Mucosa of rectum (tissue), 2 donors: ENCODE results near the gene CDH22.

ENCODE experiments used
- H3K27ac ChIP-seq, 2 donors: one replicate each; pipeline ENCODE4 v1.7.0; 2013; ENCODE audit warnings: inconsistent platforms in 2 of 2, low read depth in 2 of 2, low read length in 2 of 2
- H3K27me3 ChIP-seq, 2 donors: one replicate each; pipeline ENCODE4 v1.7.0; 2013; ENCODE audit warnings: low read length in 2 of 2; ENCODE audit not compliant: control insufficient read depth in 2 of 2, insufficient read depth in 2 of 2
- H3K36me3 ChIP-seq, 2 donors: one replicate each; pipeline ENCODE4 v1.7.0; 2013; ENCODE audit warnings: low read length in 2 of 2; ENCODE audit not compliant: control insufficient read depth in 2 of 2, insufficient read depth in 2 of 2
- H3K4me1 ChIP-seq, 2 donors: one replicate each; pipeline ENCODE4 v1.7.0; 2013; ENCODE audit warnings: low read length in 2 of 2, mild to moderate bottlenecking in 1 of 2; ENCODE audit not compliant: control insufficient read depth in 2 of 2, insufficient read depth in 2 of 2
- H3K4me3 ChIP-seq, 2 donors: one replicate each; pipeline ENCODE4 v1.7.0; 2013; ENCODE audit warnings: low read length in 2 of 2
- H3K9ac ChIP-seq, 2 donors: one replicate each; pipeline ENCODE4 v1.7.0; 2013; ENCODE audit warnings: low read length in 2 of 2, low read depth in 1 of 2, mild to moderate bottlenecking in 1 of 2
- H3K9me3 ChIP-seq, 2 donors: one replicate each; pipeline ENCODE4 v1.7.0; 2013; ENCODE audit warnings: low read length in 2 of 2; ENCODE audit not compliant: control insufficient read depth in 2 of 2
- donor health status: healthy.
- donor health status: Normal muscosa, but diverticular disease.

CDH22 gene

GRCh38 chr20:46154796-46155195, 153.5 kb downstream of the CDH22 start:
- no peaks in the 10 kb centered on the region for H3K36me3 ChIP-seq
- H3K27me3 ChIP-seq = peaks cover 3 to 9% of the 10 kb centered on the region in 2 donors
- H3K4me3 ChIP-seq = no peak overlapping the region
- no peaks in the 10 kb centered on the region for H3K4me1 ChIP-seq
- no peaks in the 10 kb centered on the region for H3K9me3 ChIP-seq
- H3K9ac ChIP-seq = no peak overlapping the region
- no peak overlapping the region for H3K27ac ChIP-seq

GRCh38 chr20:46154305-46154704, 154.0 kb downstream of the CDH22 start:
- no peaks in the 10 kb centered on the region for H3K9me3 ChIP-seq
- H3K4me3 ChIP-seq = no peak overlapping the region
- peaks cover 3 to 9% of the 10 kb centered on the region in 2 donors for H3K27me3 ChIP-seq
- no peaks in the 10 kb centered on the region for H3K4me1 ChIP-seq
- H3K36me3 ChIP-seq = no peaks in the 10 kb centered on the region
- H3K27ac ChIP-seq = no peak overlapping the region
- H3K9ac ChIP-seq = no peak overlapping the region

- H3K27me3 ChIP-seq = peaks cover 3 to 6% of the 10 kb centered on the region in 2 donors
- no peaks in the 10 kb centered on the region for H3K4me1 ChIP-seq
- H3K4me3 ChIP-seq = no peak overlapping the region
- no peaks in the 10 kb centered on the region for H3K9me3 ChIP-seq
- H3K36me3 ChIP-seq = no peaks in the 10 kb centered on the region
- no peak overlapping the region for H3K9ac ChIP-seq
- H3K27ac ChIP-seq = no peak overlapping the region
Measured at GRCh38 chr20:46152824-46153586, 155.3 kb downstream of the CDH22 start.

- H3K9me3 ChIP-seq = no peaks in the 10 kb centered on the region
- no peak overlapping the region for H3K27ac ChIP-seq
- no peak overlapping the region for H3K9ac ChIP-seq
- H3K4me1 ChIP-seq = no peaks in the 10 kb centered on the region
- no peak overlapping the region for H3K4me3 ChIP-seq
- H3K27me3 ChIP-seq = peaks cover 0 to 4% of the 10 kb centered on the region in 2 donors
- H3K36me3 ChIP-seq = no peaks in the 10 kb centered on the region
Measured at GRCh38 chr20:46151936-46152335, 156.4 kb downstream of the CDH22 start.

GRCh38 chr20:46150943-46151342, 157.4 kb downstream of the CDH22 start:
- Histone ChIP-seq H3K4me1 (no peaks in the 10 kb centered on the region), H3K27me3 (peaks cover 0 to 4% of the 10 kb centered on the region in 2 donors), H3K36me3 (no peaks in the 10 kb centered on the region), H3K9ac (no peak overlapping the region), H3K27ac (no peak overlapping the region), H3K4me3 (no peak overlapping the region), H3K9me3 (no peaks in the 10 kb centered on the region)

GRCh38 chr20:46148313-46149208, 159.7 kb downstream of the CDH22 start:
- Histone ChIP-seq H3K9me3 (no peaks in the 10 kb centered on the region), H3K4me1 (no peaks in the 10 kb centered on the region), H3K27ac (no peak overlapping the region), H3K4me3 (no peak overlapping the region), H3K27me3 (peaks cover 0 to 5% of the 10 kb centered on the region in 2 donors), H3K9ac (no peak overlapping the region), H3K36me3 (no peaks in the 10 kb centered on the region)

- H3K27me3 ChIP-seq = peaks cover 8 to 9% of the 10 kb centered on the region in 2 donors
- no peak overlapping the region for H3K9ac ChIP-seq
Measured at GRCh38 chr20:46145713-46146112, 162.6 kb downstream of the CDH22 start.

GRCh38 chr20:46144432-46145025, 163.8 kb downstream of the CDH22 start:
- no peak overlapping the region for H3K27ac ChIP-seq
- no peaks in the 10 kb centered on the region for H3K9me3 ChIP-seq
- no peak overlapping the region for H3K4me3 ChIP-seq
- no peak overlapping the region for H3K9ac ChIP-seq
- H3K36me3 ChIP-seq = no peaks in the 10 kb centered on the region
- H3K4me1 ChIP-seq = no peaks in the 10 kb centered on the region
- H3K27me3 ChIP-seq = peaks cover 9% of the 10 kb centered on the region in 2 donors

More at GRCh38 chr20:46145713-46146112, 162.6 kb downstream of the CDH22 start:
- no peaks in the 10 kb centered on the region for H3K4me1 ChIP-seq
- H3K36me3 ChIP-seq = no peaks in the 10 kb centered on the region
- H3K4me3 ChIP-seq = no peak overlapping the region
- H3K9me3 ChIP-seq = no peaks in the 10 kb centered on the region
- no peak overlapping the region for H3K27ac ChIP-seq

GRCh38 chr20:46142124-46142523, 166.2 kb downstream of the CDH22 start:
- H3K4me3 ChIP-seq = no peak overlapping the region
- H3K36me3 ChIP-seq = no peaks in the 10 kb centered on the region
- peaks cover 17 to 20% of the 10 kb centered on the region in 2 donors for H3K27me3 ChIP-seq
- no peaks in the 10 kb centered on the region for H3K9me3 ChIP-seq
- H3K9ac ChIP-seq = no peak overlapping the region
- no peak overlapping the region for H3K27ac ChIP-seq
- H3K4me1 ChIP-seq = no peaks in the 10 kb centered on the region
